Measurements from ENCODE around the gene SCNN1G. TPM values are rescaled to one million over a fixed set of nuclear protein-coding genes. Genes with fewer than 3 reads are reported as not detected.

Gene SCNN1G
- total RNA-seq, 1 experiment from 2014 or later: 6.3 TPM

GRCh38 chr16:23147666-23148065 lies 34.9 kb upstream of the SCNN1G start:
- Histone ChIP-seq H2AFZ (ENCODE audit: low read length) (no peak overlapping the region), H3K9me2 (replicated peaks; ENCODE audit: low read length) (no peaks in the 10 kb centered on the region), H3K4me2 (ENCODE audit: low read length) (peak overlapping the region; percentile 93), H3K27me3 (ENCODE audit: low read length) (no peaks in the 10 kb centered on the region), H3K79me2 (ENCODE audit: low read length) (peaks cover 53% of the 10 kb centered on the region), H3K9me3 (ENCODE audit: low read length) (no peaks in the 10 kb centered on the region), H3K36me3 (ENCODE audit: low read depth, low read length) (no peaks in the 10 kb centered on the region), H4K20me1 (ENCODE audit: low read length) (no peaks in the 10 kb centered on the region), H3K4me1 (ENCODE audit: insufficient read depth, low read length) (peaks cover 27% of the 10 kb centered on the region), H3K27ac (ENCODE audit: low read length) (no peak overlapping the region), H3K4me3 (ENCODE audit: low read length) (peak overlapping the region; percentile 75), H3K9ac (ENCODE audit: low read length) (no peak overlapping the region), H3F3A (ENCODE audit: low read length, unreplicated experiment) (no peaks in the 10 kb centered on the region)
- ATAC-seq (no peak), DNase-seq (no peak)
- BruUV-seq (replicated peaks): no TSS peak
- POLR2A ChIA-PET (ENCODE audit: unreplicated experiment): no interaction called here
- CTCF ChIA-PET: no interaction called here
- intact Hi-C loops (cut with micrococcal nuclease): no loop called here
- TF ChIP-seq EZH2 (IDR thresholded peaks at IDR 0.05; ENCODE audit: low read length, unreplicated experiment) (no peak), EZH2phosphoT487 (IDR thresholded peaks at IDR 0.05; ENCODE audit: borderline replicate concordance, low read length) (no peak), CTCF (conservative IDR thresholded peaks at IDR 0.05; ENCODE audit: low read depth, low read length) (no peak)

GRCh38 chr16:23148166-23148512 lies 34.4 kb upstream of the SCNN1G start:
- Histone ChIP-seq H3K27ac (ENCODE audit: low read length) (peak overlapping the region; percentile 8; the same call in 1 of the 2 replicates), H2AFZ (ENCODE audit: low read length) (peak overlapping the region; percentile 83), H4K20me1 (ENCODE audit: low read length) (no peaks in the 10 kb centered on the region), H3K9me3 (ENCODE audit: low read length) (no peaks in the 10 kb centered on the region), H3K9me2 (replicated peaks; ENCODE audit: low read length) (no peaks in the 10 kb centered on the region), H3K4me2 (ENCODE audit: low read length) (peak overlapping the region; percentile 93), H3F3A (ENCODE audit: low read length, unreplicated experiment) (no peaks in the 10 kb centered on the region), H3K27me3 (ENCODE audit: low read length) (no peaks in the 10 kb centered on the region), H3K36me3 (ENCODE audit: low read depth, low read length) (no peaks in the 10 kb centered on the region), H3K9ac (ENCODE audit: low read length) (peak overlapping the region; percentile 75), H3K4me3 (ENCODE audit: low read length) (peak overlapping the region; percentile 75), H3K79me2 (ENCODE audit: low read length) (peaks cover 48% of the 10 kb centered on the region), H3K4me1 (ENCODE audit: insufficient read depth, low read length) (peaks cover 27% of the 10 kb centered on the region)
- no peak for TF ChIP-seq CTCF (conservative IDR thresholded peaks at IDR 0.05; ENCODE audit: low read depth, low read length)
- peak; percentile 6 for DNase-seq
- CTCF ChIA-PET: no interaction called here
- intact Hi-C loops (cut with micrococcal nuclease): no loop called here
- no peak for ATAC-seq
- BruUV-seq (replicated peaks): TSS peak; percentile 53
- POLR2A ChIA-PET (ENCODE audit: unreplicated experiment): no interaction called here

GRCh38 chr16:23148513-23149266 lies 33.9 kb upstream of the SCNN1G start:
- Histone ChIP-seq H3K9ac (ENCODE audit: low read length) (peak overlapping the region; percentile 75), H3K36me3 (ENCODE audit: low read depth, low read length) (no peaks in the 10 kb centered on the region), H3K4me3 (ENCODE audit: low read length) (peak overlapping the region; percentile 75), H3K27ac (ENCODE audit: low read length) (peak overlapping the region; percentile 8; the same call in 1 of the 2 replicates), H3K79me2 (ENCODE audit: low read length) (peaks cover 42% of the 10 kb centered on the region), H2AFZ (ENCODE audit: low read length) (peak overlapping the region; percentile 83), H3K9me3 (ENCODE audit: low read length) (no peaks in the 10 kb centered on the region), H3K4me1 (ENCODE audit: insufficient read depth, low read length) (peaks cover 27% of the 10 kb centered on the region), H3K9me2 (replicated peaks; ENCODE audit: low read length) (no peaks in the 10 kb centered on the region), H3K27me3 (ENCODE audit: low read length) (no peaks in the 10 kb centered on the region), H3F3A (ENCODE audit: low read length, unreplicated experiment) (no peaks in the 10 kb centered on the region), H3K4me2 (ENCODE audit: low read length) (peak overlapping the region; percentile 93), H4K20me1 (ENCODE audit: low read length) (no peaks in the 10 kb centered on the region)
- TF ChIP-seq CTCF (conservative IDR thresholded peaks at IDR 0.05; ENCODE audit: low read depth, low read length) (no peak), EZH2phosphoT487 (IDR thresholded peaks at IDR 0.05; ENCODE audit: borderline replicate concordance, low read length) (no peak), EZH2 (IDR thresholded peaks at IDR 0.05; ENCODE audit: low read length, unreplicated experiment) (no peak)
- ATAC-seq (peak; percentile 38), DNase-seq (peak; percentile 40)
- intact Hi-C loops (cut with micrococcal nuclease): no loop called here
- POLR2A ChIA-PET (ENCODE audit: unreplicated experiment): no interaction called here
- BruUV-seq (replicated peaks): no TSS peak
- CTCF ChIA-PET: interaction anchor here (0.6 kb wide), 1 partner anchor 23 kb away, joined by 5 read pairs; no protein-coding TSS in a partner anchor
